ENCODE measurements around the gene ING3.

DNA sequence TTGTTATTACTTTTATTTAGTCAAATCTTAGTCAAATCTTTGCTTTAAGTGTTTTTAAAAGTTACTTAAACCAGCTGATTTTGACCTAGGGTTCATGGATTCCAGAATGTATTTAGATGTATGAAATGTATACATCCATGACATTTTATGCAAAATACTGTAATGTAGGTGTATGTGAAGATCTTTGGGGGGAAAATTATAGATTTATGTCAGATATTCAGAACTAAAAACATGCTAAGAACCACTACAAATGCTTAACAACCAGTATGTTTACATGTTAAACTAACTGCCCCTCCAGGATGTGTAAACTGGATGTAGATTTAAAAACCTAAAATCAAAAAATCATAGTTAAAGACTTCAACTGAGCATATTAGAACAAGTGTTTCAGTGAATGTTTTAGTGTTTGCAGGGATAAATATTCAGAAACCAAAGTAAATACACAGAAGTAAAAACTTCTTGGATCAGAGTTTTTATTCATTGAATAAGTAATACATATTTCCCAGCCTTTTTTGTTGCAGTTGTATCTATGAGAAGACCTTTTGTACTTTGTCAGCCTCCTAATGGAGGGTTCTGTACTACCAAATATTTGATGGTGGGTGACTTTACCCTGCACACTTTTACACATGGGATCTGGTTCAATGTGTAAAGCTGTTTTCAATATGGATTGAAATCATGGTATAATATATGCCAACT is 41.8 kb downstream of the ING3 start:
- TF ChIP-seq POLR2A (IDR thresholded peaks at IDR 0.05) (no peak), POLR2AphosphoS5 (IDR thresholded peaks at IDR 0.05) (no peak)
- TF ChIP-seq, protein P1, sequence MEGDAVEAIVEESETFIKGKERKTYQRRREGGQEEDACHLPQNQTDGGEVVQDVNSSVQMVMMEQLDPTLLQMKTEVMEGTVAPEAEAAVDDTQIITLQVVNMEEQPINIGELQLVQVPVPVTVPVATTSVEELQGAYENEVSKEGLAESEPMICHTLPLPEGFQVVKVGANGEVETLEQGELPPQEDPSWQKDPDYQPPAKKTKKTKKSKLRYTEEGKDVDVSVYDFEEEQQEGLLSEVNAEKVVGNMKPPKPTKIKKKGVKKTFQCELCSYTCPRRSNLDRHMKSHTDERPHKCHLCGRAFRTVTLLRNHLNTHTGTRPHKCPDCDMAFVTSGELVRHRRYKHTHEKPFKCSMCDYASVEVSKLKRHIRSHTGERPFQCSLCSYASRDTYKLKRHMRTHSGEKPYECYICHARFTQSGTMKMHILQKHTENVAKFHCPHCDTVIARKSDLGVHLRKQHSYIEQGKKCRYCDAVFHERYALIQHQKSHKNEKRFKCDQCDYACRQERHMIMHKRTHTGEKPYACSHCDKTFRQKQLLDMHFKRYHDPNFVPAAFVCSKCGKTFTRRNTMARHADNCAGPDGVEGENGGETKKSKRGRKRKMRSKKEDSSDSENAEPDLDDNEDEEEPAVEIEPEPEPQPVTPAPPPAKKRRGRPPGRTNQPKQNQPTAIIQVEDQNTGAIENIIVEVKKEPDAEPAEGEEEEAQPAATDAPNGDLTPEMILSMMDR (IDR thresholded peaks at IDR 0.05 in 8 of 11, conservative IDR thresholded peaks at IDR 0.05 in 3 of 11): no peak
